H9 (cell line): Measurements from ENCODE around the gene SUSD2. TPM values are rescaled to one million over a fixed set of nuclear protein-coding genes. Genes with fewer than 3 reads are reported as not detected.

Experiments
- DNase-seq: peaks from one replicate; pipeline ENCODE4 v3.0.0-alpha.2; 2017
- H2AFZ ChIP-seq: one replicate; pipeline ENCODE4 v1.6.1; 2013; ENCODE audit warnings: mild to moderate bottlenecking, low read length, control low read depth, moderate library complexity
- H2AK5ac ChIP-seq: 2 replicates; pipeline ENCODE4 v1.6.1; 2013; ENCODE audit warnings: low read length, control low read depth, mixed read lengths; ENCODE audit not compliant: insufficient read length
- H2BK120ac ChIP-seq: one replicate; pipeline ENCODE4 v1.6.1; 2013; ENCODE audit warnings: low read depth, mild to moderate bottlenecking, low read length, control low read depth, inconsistent platforms; ENCODE audit not compliant: poor library complexity, severe bottlenecking
- H2BK12ac ChIP-seq: 2 replicates; pipeline ENCODE4 v1.6.1; 2013; ENCODE audit warnings: low read length, control low read depth, mixed read lengths, low read depth; ENCODE audit not compliant: insufficient read length
- H2BK15ac ChIP-seq: 2 replicates; pipeline ENCODE4 v1.6.1; 2013; ENCODE audit warnings: low read depth, low read length, control low read depth
- H2BK20ac ChIP-seq: one replicate; pipeline ENCODE4 v1.6.1; 2013; ENCODE audit warnings: low read depth, mild to moderate bottlenecking, low read length, control low read depth, inconsistent platforms; ENCODE audit not compliant: poor library complexity, severe bottlenecking
- H2BK5ac ChIP-seq: 2 replicates; pipeline ENCODE4 v1.6.1; 2013; ENCODE audit warnings: low read length, control low read depth, mixed read lengths; ENCODE audit not compliant: insufficient read length
- H3K14ac ChIP-seq: 2 replicates; pipeline ENCODE4 v1.6.1; 2013; ENCODE audit warnings: low read length, control low read depth; ENCODE audit not compliant: insufficient read depth
- H3K18ac ChIP-seq: 2 replicates; pipeline ENCODE4 v1.6.1; 2013; ENCODE audit warnings: low read depth, mild to moderate bottlenecking, mixed read lengths, low read length, control low read depth; ENCODE audit not compliant: insufficient read length
- H3K23ac ChIP-seq: 2 replicates; pipeline ENCODE4 v1.6.1; 2013; ENCODE audit warnings: low read length, control low read depth, mixed read lengths, low read depth; ENCODE audit not compliant: insufficient read length
- H3K23me2 ChIP-seq: 2 replicates; pipeline ENCODE4 v1.6.1; 2013; ENCODE audit warnings: low read depth, mild to moderate bottlenecking, mixed read lengths, low read length, control low read depth; ENCODE audit not compliant: insufficient read length, poor library complexity, severe bottlenecking
- H3K27ac ChIP-seq: 2 replicates; pipeline ENCODE4 v1.5.1; 2013; ENCODE audit warnings: low read length, control low read depth, mixed read lengths, low read depth; ENCODE audit not compliant: insufficient read length
- H3K27me3 ChIP-seq: 2 replicates; pipeline ENCODE4 v1.6.1; 2013; ENCODE audit warnings: low read length, control low read depth, inconsistent platforms; ENCODE audit not compliant: insufficient read depth
- H3K4ac ChIP-seq: 2 replicates; pipeline ENCODE4 v1.6.1; 2013; ENCODE audit warnings: low read depth, mild to moderate bottlenecking, control low read depth, inconsistent platforms, low read length, moderate library complexity
- H3K4me1 ChIP-seq: 2 replicates; pipeline ENCODE4 v1.6.1; 2013; ENCODE audit warnings: low read length, control low read depth, inconsistent platforms; ENCODE audit not compliant: insufficient read depth
- H3K4me2 ChIP-seq: 2 replicates; pipeline ENCODE4 v1.6.1; 2013; ENCODE audit warnings: low read length, control low read depth, mixed read lengths; ENCODE audit not compliant: insufficient read length, insufficient read depth
- H3K56ac ChIP-seq: 2 replicates; pipeline ENCODE4 v1.6.1; 2013; ENCODE audit warnings: low read depth, mild to moderate bottlenecking, mixed read lengths, low read length, control low read depth; ENCODE audit not compliant: insufficient read length
- H3K79me1 ChIP-seq: 2 replicates; pipeline ENCODE4 v1.6.1; 2013; ENCODE audit warnings: low read depth, mild to moderate bottlenecking, moderate library complexity, low read length, control low read depth, inconsistent platforms; ENCODE audit not compliant: insufficient read depth, poor library complexity, severe bottlenecking
- H3K79me2 ChIP-seq: 2 replicates; pipeline ENCODE4 v1.6.1; 2013; ENCODE audit warnings: low read length, control low read depth, inconsistent platforms; ENCODE audit not compliant: insufficient read depth
- H3K9ac ChIP-seq: 2 replicates; pipeline ENCODE4 v1.6.1; 2013; ENCODE audit warnings: low read length, control low read depth, mixed read lengths; ENCODE audit not compliant: insufficient read length; ENCODE audit errors: extremely low read depth
- H3K9me3 ChIP-seq: one replicate; pipeline ENCODE4 v1.6.1; 2013; ENCODE audit warnings: low read depth, low read length, inconsistent platforms; ENCODE audit not compliant: control insufficient read depth
- H3T11ph ChIP-seq: one replicate; pipeline ENCODE4 v1.6.1; 2013; ENCODE audit warnings: mild to moderate bottlenecking, low read length, control low read depth, inconsistent platforms
- H4K20me1 ChIP-seq: one replicate; pipeline ENCODE4 v1.6.1; 2013; ENCODE audit not compliant: control insufficient read depth, insufficient read length, insufficient read depth
- H4K5ac ChIP-seq: 2 replicates; pipeline ENCODE4 v1.6.1; 2013; ENCODE audit warnings: low read depth, mild to moderate bottlenecking, mixed read lengths, low read length, control low read depth; ENCODE audit not compliant: insufficient read length
- H4K8ac ChIP-seq: replicated peaks from 2 replicates; pipeline ENCODE4 v1.6.1; 2013; ENCODE audit warnings: low read length, control low read depth, mixed read lengths, low read depth; ENCODE audit not compliant: insufficient read length
- H4K91ac ChIP-seq: 2 replicates; pipeline ENCODE4 v1.6.1; 2013; ENCODE audit warnings: low read depth, mild to moderate bottlenecking, moderate library complexity, mixed read lengths, low read length, control low read depth; ENCODE audit not compliant: insufficient read length
- H3K27ac Mint-ChIP-seq, 3 experiments: 2 replicates in 2 of 3; 3 replicates in 1 of 3; pipeline ENCODE4 v1.8.0; 2020 to 2021; ENCODE audit warnings: mixed read lengths in 3 of 3, mild to moderate bottlenecking in 1 of 3, moderate library complexity in 1 of 3
- H3K27me3 Mint-ChIP-seq: 2 replicates; pipeline ENCODE4 v1.8.0; 2021; ENCODE audit warnings: low read depth, mild to moderate bottlenecking, moderate library complexity, mixed read lengths
- H3K36me3 Mint-ChIP-seq, 3 experiments: 2 replicates in 2 of 3; 3 replicates in 1 of 3; pipeline ENCODE4 v1.8.0; 2020 to 2021; ENCODE audit warnings: low read depth in 3 of 3, mixed read lengths in 3 of 3; ENCODE audit not compliant: insufficient read depth in 1 of 3
- H3K4me1 Mint-ChIP-seq, 2 experiments: 2 replicates each; pipeline ENCODE4 v1.8.0; 2020; ENCODE audit warnings: mixed read lengths in 2 of 2
- H3K4me3 Mint-ChIP-seq, 2 experiments: 2 replicates in 1 of 2; 3 replicates in 1 of 2; pipeline ENCODE4 v1.8.0; 2020 to 2021; ENCODE audit warnings: mild to moderate bottlenecking in 2 of 2, mixed read lengths in 2 of 2, moderate library complexity in 1 of 2
- H3K9me3 Mint-ChIP-seq, 2 experiments: 2 replicates in 1 of 2; 3 replicates in 1 of 2; pipeline ENCODE4 v1.8.0; 2020; ENCODE audit warnings: mild to moderate bottlenecking in 2 of 2, mixed read lengths in 2 of 2, moderate library complexity in 1 of 2
- CTCF ChIP-seq: fragments of 200-600 bp; sonication (generic); conservative IDR thresholded peaks from 3 replicates; pipeline ENCODE4 v1.8.0; 2021; ENCODE audit warnings: antibody characterized with exemption, mild to moderate bottlenecking
- WGBS: extraction: QIAGEN DNeasy Blood & Tissue Kit; methylation state at CpG from one replicate; pipeline ENCODE4 v1.1.7; 2013; ENCODE audit warnings: missing lambda C conversion rate, low lambda C conversion rate, mixed read lengths; ENCODE audit not compliant: insufficient read length; ENCODE audit errors: extremely low coverage; 5-methylcytosine and 5-hydroxymethylcytosine counted together
- total RNA-seq: library from RNA; stranded (reverse); gene quantifications from 2 replicates; pipeline ENCODE4 v1.2.1, GENCODE V29; 2021

Gene SUSD2
- total RNA-seq, 1 experiment from 2014 or later, result 4.2 TPM

- H3K27me3 Mint-ChIP-seq, result no peaks in the 10 kb centered on the region
- TF ChIP-seq CTCF, result peak; percentile 53
These were observed 47.9 kb upstream of the SUSD2 start for GRCh38 chr22:24133187-24133965.

More at GRCh38 chr22:24133187-24133965, 47.9 kb upstream of the SUSD2 start:
- peak overlapping the region; percentile 18 to 59 (median 32); a peak in 3 of 7 replicates for H3K27ac Mint-ChIP-seq
- no peak overlapping the region for H3K56ac ChIP-seq
- no peak overlapping the region for H3K4me3 Mint-ChIP-seq
- H4K91ac ChIP-seq, result no peak overlapping the region
- H2BK5ac ChIP-seq, result no peak overlapping the region
- H3T11ph ChIP-seq, result no peak overlapping the region
- no peak overlapping the region for H2BK12ac ChIP-seq
- peaks cover 3 to 4% of the 10 kb centered on the region in 2 experiments; a peak in 2 of 4 replicates for H3K4me1 Mint-ChIP-seq
- H3K14ac ChIP-seq, result no peak overlapping the region; the same call in 1 of the 2 replicates
- no peak overlapping the region for H3K4me2 ChIP-seq
- H2BK15ac ChIP-seq, result no peak overlapping the region
- no peaks in the 10 kb centered on the region for H3K27me3 ChIP-seq
- no peak overlapping the region for H4K5ac ChIP-seq
- H4K20me1 ChIP-seq, result no peaks in the 10 kb centered on the region
- peak; percentile 58 for DNase-seq
- H2BK20ac ChIP-seq, result no peak overlapping the region
- no peaks in the 10 kb centered on the region for H3K79me1 ChIP-seq
- WGBS, result no CpG with 5 or more reads among the region's 11 CpGs
- no peak overlapping the region for H2AK5ac ChIP-seq
- no peak overlapping the region for H3K18ac ChIP-seq
- no peak overlapping the region for H3K4ac ChIP-seq
- no peak overlapping the region for H3K27ac ChIP-seq
- H4K8ac ChIP-seq, result no peak overlapping the region
- no peak overlapping the region for H2AFZ ChIP-seq
- no peaks in the 10 kb centered on the region for H3K4me1 ChIP-seq
- no peak overlapping the region for H3K23ac ChIP-seq
- no peak overlapping the region for H3K9ac ChIP-seq
- no peaks in the 10 kb centered on the region for H3K79me2 ChIP-seq
- H3K9me3 Mint-ChIP-seq, result no peaks in the 10 kb centered on the region
- peaks cover 10 to 31% (median 24%) of the 10 kb centered on the region in 3 experiments; a peak in 6 of 7 replicates for H3K36me3 Mint-ChIP-seq
- no peaks in the 10 kb centered on the region for H3K23me2 ChIP-seq
- no peaks in the 10 kb centered on the region for H3K9me3 ChIP-seq
- no peak overlapping the region for H2BK120ac ChIP-seq
